Measurements from ENCODE around the gene MDK. TPM values are rescaled to one million over a fixed set of nuclear protein-coding genes. Genes with fewer than 3 reads are reported as not detected.
"Not testable (repeated sequence)": the region's sequence is repeated elsewhere in the genome, so short reads cannot be mapped to it uniquely, and the experiment has no call there.

MDK gene
- total RNA-seq, 1 donor = 1.5 TPM

GRCh38 chr11:46371262-46371661, 10.2 kb upstream of the MDK start:
- H3K27me3 ChIP-seq (ENCODE audit: insufficient read depth, low read length); H3K4me3 ChIP-seq (ENCODE audit: low read length); H3K9me3 ChIP-seq (ENCODE audit: low read depth, low read length): not testable (repeated sequence)
- H3K4me1 ChIP-seq (ENCODE audit: insufficient read depth, low read length) = peaks cover 10% of the 10 kb centered on the region

DNA sequence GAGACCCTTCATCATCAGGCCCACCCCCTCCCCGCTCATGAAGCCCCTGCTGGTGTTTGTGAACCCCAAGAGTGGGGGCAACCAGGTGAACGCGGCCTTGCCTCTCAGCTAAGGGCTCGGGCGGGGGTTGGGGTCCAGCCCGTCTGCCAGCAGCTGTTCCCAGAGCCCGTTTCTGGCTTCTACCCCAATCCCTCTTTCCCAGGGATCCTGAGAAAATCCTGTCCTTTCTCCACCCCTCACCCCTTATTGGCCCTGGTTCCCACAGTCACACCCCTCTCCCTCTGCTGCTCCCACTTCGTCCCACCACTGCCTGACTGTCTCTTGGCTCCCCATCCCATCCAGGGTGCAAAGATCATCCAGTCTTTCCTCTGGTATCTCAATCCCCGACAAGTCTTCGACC, 9.4 kb upstream of the MDK start:
- Histone ChIP-seq H3K27me3 (ENCODE audit: insufficient read depth, low read length) (no peaks in the 10 kb centered on the region), H3K4me1 (ENCODE audit: insufficient read depth, low read length) (peaks cover 2% of the 10 kb centered on the region), H3K9me3 (ENCODE audit: low read depth, low read length) (no peaks in the 10 kb centered on the region), H3K4me3 (ENCODE audit: low read length) (no peak overlapping the region)

GRCh38 chr11:46372501-46372900, 9.0 kb upstream of the MDK start:
- H3K4me1 ChIP-seq (ENCODE audit: insufficient read depth, low read length); H3K9me3 ChIP-seq (ENCODE audit: low read depth, low read length); H3K27me3 ChIP-seq (ENCODE audit: insufficient read depth, low read length); H3K4me3 ChIP-seq (ENCODE audit: low read length): not testable (repeated sequence)

DNA sequence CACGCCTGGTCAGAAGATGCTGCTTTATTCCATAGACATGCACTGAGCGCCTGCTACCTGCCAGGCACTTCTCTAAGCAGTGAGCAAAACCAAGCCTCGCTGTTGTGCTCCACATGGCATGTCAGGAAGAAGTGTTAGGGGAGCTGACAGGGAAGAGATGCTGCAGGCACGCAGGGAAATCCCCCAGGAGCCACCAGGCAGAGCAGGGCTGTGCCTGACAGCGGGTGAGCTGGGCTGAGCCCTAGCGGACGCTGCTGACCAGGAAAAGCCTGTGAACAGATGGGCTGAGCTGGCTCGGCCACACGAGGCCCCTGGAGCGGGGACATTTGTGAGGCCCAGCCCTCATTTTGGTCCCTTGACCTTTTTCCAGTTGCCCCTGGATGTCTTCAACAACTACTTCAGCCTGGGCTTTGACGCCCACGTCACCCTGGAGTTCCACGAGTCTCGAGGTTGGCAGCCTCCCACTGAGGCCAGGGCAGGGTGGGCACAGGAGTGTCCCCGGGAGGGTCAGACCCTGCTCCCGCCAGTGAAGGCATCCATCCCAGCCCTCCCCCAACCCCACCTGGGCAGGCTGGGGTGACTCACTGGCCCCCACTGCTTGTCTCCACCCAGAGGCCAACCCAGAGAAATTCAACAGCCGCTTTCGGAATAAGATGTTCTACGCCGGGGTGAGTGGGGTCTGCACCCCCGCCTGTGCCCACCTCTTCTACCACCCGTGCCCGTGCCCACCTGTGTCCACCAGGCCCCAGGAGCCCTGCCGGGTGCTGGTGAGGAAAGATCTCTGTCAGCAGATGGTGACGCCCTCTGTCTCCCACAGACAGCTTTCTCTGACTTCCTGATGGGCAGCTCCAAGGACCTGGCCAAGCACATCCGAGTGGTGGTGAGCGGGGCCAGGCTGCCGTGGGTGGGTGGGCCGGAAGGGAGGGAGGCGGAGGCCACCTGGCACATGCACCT, 7.4 kb upstream of the MDK start:
- peaks cover 7% of the 10 kb centered on the region for H3K4me1 ChIP-seq (ENCODE audit: insufficient read depth, low read length)
- H3K9me3 ChIP-seq (ENCODE audit: low read depth, low read length) = no peaks in the 10 kb centered on the region
- no peaks in the 10 kb centered on the region for H3K27me3 ChIP-seq (ENCODE audit: insufficient read depth, low read length)
- no peak overlapping the region for H3K4me3 ChIP-seq (ENCODE audit: low read length)

DNA sequence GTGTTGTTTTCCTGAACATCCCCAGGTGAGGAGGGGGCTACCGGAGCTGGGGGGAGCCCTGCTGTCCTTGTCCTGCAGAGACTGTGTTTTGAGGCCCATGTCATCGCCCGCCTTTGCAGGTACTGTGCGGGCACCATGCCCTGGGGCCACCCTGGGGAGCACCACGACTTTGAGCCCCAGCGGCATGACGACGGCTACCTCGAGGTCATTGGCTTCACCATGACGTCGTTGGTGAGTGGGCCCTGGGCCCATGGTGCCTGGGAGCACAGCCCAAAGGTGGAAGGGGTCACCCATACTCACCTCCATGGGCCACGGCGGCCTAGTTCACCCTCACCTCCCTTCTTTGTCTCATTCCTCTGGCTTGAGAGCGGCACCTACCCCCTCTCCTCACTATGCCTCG, 6.7 kb upstream of the MDK start:
- Histone ChIP-seq H3K9me3 (ENCODE audit: low read depth, low read length) (no peaks in the 10 kb centered on the region), H3K4me1 (ENCODE audit: insufficient read depth, low read length) (peaks cover 14% of the 10 kb centered on the region), H3K27me3 (ENCODE audit: insufficient read depth, low read length) (no peaks in the 10 kb centered on the region), H3K4me3 (ENCODE audit: low read length) (no peak overlapping the region)

GRCh38 chr11:46375392-46376101, 5.9 kb upstream of the MDK start:
- H3K9me3 ChIP-seq (ENCODE audit: low read depth, low read length) = no peaks in the 10 kb centered on the region

GRCh38 chr11:46376258-46377050, 5.0 kb upstream of the MDK start:
- H3K4me1 ChIP-seq (ENCODE audit: insufficient read depth, low read length) = peaks cover 18% of the 10 kb centered on the region
- no peak overlapping the region for H3K4me3 ChIP-seq (ENCODE audit: low read length)
- no peaks in the 10 kb centered on the region for H3K9me3 ChIP-seq (ENCODE audit: low read depth, low read length)
- no peaks in the 10 kb centered on the region for H3K27me3 ChIP-seq (ENCODE audit: insufficient read depth, low read length)

More at GRCh38 chr11:46375392-46376101, 5.9 kb upstream of the MDK start:
- H3K4me1 ChIP-seq (ENCODE audit: insufficient read depth, low read length) = peaks cover 15% of the 10 kb centered on the region
- no peak overlapping the region for H3K4me3 ChIP-seq (ENCODE audit: low read length)
- H3K27me3 ChIP-seq (ENCODE audit: insufficient read depth, low read length) = no peaks in the 10 kb centered on the region

- peaks cover 24% of the 10 kb centered on the region for H3K4me1 ChIP-seq (ENCODE audit: insufficient read depth, low read length)
- no peaks in the 10 kb centered on the region for H3K9me3 ChIP-seq (ENCODE audit: low read depth, low read length)
- H3K27me3 ChIP-seq (ENCODE audit: insufficient read depth, low read length) = peaks cover 5% of the 10 kb centered on the region
- H3K4me3 ChIP-seq (ENCODE audit: low read length) = no peak overlapping the region
Observed at GRCh38 chr11:46377290-46377689, 4.2 kb upstream of the MDK start.

GRCh38 chr11:46377831-46378230, 3.6 kb upstream of the MDK start:
- Histone ChIP-seq H3K27me3 (ENCODE audit: insufficient read depth, low read length) (peaks cover 11% of the 10 kb centered on the region), H3K4me1 (ENCODE audit: insufficient read depth, low read length) (peaks cover 29% of the 10 kb centered on the region), H3K9me3 (ENCODE audit: low read depth, low read length) (no peaks in the 10 kb centered on the region), H3K4me3 (ENCODE audit: low read length) (no peak overlapping the region)

DNA sequence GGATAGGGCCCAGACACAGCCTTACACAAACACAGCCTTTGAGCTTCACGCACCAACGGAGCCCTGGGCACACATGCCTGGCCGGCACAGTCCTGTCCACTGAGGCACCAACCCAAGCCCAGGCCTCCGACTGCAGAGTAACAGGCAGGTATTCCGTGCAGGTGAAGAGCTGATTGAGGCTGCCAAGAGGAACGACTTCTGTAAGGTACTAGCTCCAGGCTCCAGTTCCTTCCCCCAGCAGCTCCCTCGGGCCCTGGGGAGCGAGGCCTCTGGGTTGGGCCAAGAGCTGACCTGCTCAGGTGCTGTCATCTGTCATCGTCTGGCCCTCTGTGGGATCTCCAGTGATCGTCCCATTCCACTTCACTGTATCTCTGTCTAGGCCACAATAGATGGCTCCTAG, 3.2 kb upstream of the MDK start:
- H3K4me1 ChIP-seq (ENCODE audit: insufficient read depth, low read length) = peaks cover 30% of the 10 kb centered on the region
- H3K4me3 ChIP-seq (ENCODE audit: low read length) = no peak overlapping the region
- peaks cover 15% of the 10 kb centered on the region for H3K27me3 ChIP-seq (ENCODE audit: insufficient read depth, low read length)

DNA sequence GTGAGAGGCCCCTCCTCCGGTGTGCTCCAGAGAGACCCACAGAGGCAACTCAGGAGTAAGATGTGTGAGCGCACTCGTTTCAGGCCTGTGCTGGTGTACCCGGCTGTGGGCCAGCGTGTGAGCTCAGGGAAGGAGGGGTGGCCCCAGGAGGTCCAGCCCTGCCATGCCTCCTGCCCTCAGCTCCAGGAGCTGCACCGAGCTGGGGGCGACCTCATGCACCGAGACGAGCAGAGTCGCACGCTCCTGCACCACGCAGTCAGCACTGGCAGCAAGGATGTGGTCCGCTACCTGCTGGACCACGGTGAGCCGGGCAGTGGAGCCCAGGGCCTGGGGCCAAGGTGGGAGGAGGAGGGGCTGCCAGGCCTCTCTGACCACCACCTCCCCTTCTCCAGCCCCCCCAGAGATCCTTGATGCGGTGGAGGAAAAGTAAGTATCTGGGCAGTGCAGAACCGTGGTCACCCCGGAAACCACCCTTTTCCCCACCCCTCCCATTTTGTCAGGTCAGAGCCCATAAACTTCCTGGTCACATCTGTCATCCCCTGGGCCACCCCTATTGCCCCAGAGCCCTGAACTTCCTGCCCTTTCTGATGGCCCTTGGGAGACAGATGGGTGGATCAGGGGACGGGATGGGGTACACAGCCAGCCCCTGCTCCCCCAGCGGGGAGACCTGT, 2.5 kb upstream of the MDK start:
- peaks cover 30% of the 10 kb centered on the region for H3K4me1 ChIP-seq (ENCODE audit: insufficient read depth, low read length)
- no peaks in the 10 kb centered on the region for H3K9me3 ChIP-seq (ENCODE audit: low read depth, low read length)
- H3K4me3 ChIP-seq (ENCODE audit: low read length) = no peak overlapping the region
- H3K27me3 ChIP-seq (ENCODE audit: insufficient read depth, low read length) = peaks cover 15% of the 10 kb centered on the region

More for the DNA sequence above, 3.2 kb upstream of the MDK start:
- no peaks in the 10 kb centered on the region for H3K9me3 ChIP-seq (ENCODE audit: low read depth, low read length)

DNA sequence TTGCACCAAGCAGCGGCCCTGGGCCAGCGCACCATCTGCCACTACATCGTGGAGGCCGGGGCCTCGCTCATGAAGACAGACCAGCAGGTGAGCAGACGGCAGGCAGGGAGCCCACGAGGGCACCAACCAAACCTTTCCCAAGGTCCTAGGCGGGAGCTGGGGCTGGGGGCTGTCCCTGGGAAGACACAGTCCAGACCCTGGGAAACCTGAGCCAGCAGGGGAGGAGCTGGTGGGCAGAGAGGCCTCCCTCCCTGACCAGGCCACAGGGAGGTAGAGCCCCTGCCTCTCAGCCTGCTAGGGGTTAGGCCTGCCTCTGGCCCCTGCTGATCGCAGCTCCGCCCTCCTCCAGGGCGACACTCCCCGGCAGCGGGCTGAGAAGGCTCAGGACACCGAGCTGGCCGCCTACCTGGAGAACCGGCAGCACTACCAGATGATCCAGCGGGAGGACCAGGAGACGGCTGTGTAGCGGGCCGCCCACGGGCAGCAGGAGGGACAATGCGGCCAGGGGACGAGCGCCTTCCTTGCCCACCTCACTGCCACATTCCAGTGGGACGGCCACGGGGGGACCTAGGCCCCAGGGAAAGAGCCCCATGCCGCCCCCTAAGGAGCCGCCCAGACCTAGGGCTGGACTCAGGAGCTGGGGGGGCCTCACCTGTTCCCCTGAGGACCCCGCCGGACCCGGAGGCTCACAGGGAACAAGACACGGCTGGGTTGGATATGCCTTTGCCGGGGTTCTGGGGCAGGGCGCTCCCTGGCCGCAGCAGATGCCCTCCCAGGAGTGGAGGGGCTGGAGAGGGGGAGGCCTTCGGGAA, 1.8 kb upstream of the MDK start:
- not testable (repeated sequence) for H3K4me3 ChIP-seq (ENCODE audit: low read length); H3K9me3 ChIP-seq (ENCODE audit: low read depth, low read length)
- Histone ChIP-seq H3K27me3 (ENCODE audit: insufficient read depth, low read length) (peaks cover 15% of the 10 kb centered on the region), H3K4me1 (ENCODE audit: insufficient read depth, low read length) (peaks cover 30% of the 10 kb centered on the region)

GRCh38 chr11:46380340-46381047, 975 bp upstream of the MDK start:
- peak overlapping the region; percentile 47 for H3K4me3 ChIP-seq (ENCODE audit: low read length)
- peaks cover 15% of the 10 kb centered on the region for H3K27me3 ChIP-seq (ENCODE audit: insufficient read depth, low read length)
- H3K4me1 ChIP-seq (ENCODE audit: insufficient read depth, low read length) = peaks cover 30% of the 10 kb centered on the region
- H3K9me3 ChIP-seq (ENCODE audit: low read depth, low read length) = no peaks in the 10 kb centered on the region
